HG03139 (cell line): Measurements from ENCODE around the gene H2BK1.

Experiments
- ATAC-seq: cut with Tn5 transposase; IDR thresholded peaks from one replicate; pipeline ENCODE4 v1.9.1; 2021; ENCODE audit not compliant: unreplicated experiment

The H2BK1 gene

DNA sequence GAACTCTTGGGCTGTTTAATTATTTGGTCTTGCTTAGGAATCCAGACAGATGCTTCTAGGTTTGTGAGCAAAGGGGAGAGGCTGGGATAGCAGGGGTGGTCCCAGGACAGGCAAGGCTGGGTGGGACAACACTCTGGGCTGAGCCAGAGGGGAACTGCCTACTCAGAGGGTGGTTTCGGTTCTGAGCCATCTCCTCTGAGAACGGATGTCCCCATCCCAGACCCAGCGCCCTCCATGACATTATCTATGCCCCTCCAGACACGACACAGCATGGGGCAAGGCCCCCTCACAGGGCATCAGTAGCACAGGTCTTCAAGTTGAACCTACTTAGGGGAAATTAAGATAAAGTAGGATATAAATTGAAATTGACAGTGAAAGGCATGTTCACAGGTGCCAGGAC lies 30.3 kb downstream of the H2BK1 start:
- ATAC-seq: no peak

GRCh38 chr7:151179287-151179860 lies 30.9 kb downstream of the H2BK1 start:
- no peak for ATAC-seq

DNA sequence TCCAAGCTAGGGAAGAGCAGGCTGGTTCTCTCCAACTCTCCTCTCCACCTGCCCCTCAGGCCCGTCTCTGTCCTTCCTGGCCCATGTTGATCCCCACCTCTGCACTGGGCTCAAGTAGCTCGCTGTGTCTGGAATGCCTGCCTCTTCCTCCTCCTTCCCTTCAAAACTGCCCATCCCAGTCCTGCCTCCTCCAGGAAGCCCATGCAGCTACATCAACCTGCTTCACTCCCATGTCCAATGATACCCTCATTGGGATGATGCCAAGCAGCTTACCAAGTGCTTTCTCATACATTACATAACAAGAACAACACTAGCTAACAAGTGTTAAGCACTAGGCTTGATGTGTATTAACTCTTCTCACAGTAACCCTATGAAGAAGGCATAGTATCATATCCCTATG lies 31.5 kb downstream of the H2BK1 start:
- ATAC-seq: no peak

DNA sequence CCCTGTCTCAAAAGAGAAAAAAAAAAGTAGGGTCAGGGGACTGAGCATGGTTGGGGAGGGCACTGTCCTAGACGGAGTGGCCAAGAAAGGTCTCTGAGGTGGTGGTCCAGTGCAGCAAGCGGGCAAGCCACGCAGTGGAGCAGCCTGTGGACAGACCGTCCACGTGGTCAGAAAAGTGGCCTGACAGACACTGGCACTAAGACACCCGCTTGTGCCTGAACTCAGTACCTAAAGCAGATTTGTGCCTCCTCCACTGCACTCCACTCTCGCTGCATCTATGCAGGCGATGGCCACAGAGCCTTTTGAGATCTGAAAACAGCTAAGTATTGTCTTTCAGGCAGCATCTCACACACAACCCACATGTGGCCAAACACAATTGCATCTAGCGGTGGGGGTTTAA lies 32.1 kb downstream of the H2BK1 start:
- ATAC-seq: no peak

GRCh38 chr7:151177310-151177709 lies 33.0 kb downstream of the H2BK1 start:
- no peak for ATAC-seq

DNA sequence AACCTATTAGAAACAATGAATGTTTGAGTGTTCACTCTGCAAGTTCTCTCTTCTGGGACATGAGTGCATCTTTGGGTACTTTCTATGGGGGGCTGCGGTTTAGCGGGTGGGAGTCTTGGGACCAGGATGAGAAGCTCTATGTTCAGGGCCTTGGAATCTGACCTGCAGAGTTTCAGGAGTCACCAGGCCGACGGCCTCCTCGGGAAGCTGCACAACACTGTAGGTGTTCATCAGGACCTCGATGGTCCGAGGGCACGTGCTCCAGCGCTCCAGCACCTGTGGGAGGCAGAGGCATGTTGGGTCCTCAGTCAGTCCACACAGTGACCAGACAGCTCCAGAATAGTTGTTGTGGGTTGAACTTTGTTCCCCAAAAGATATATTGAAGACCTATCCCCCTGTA lies 33.9 kb downstream of the H2BK1 start:
- ATAC-seq: no peak

DNA sequence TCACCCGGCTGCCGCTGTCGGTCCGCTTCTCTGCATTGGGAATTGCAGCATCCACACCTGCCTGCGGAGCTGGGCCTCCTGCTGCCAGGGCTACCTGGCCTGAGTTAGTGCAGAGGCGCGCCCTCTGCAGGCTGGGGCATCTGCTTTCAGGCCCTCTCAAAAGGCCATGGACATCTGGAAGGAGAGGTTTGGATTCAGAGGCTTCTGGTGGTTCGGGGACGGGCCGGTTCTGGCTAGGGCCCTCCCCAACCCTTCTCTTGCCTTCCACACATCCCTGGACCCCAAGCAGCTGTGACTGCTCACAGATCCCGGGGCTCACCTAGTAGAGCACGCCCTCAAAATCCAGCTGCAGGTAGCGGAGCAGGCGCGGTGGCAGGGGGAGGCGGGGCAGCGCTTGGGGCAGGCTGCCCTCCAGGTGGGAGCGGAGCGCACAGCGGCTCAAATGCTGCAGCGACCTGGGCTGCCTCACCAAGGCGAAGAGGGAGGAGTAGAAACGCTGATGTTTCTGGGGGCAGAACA lies 34.4 kb downstream of the H2BK1 start:
- no peak for ATAC-seq

DNA sequence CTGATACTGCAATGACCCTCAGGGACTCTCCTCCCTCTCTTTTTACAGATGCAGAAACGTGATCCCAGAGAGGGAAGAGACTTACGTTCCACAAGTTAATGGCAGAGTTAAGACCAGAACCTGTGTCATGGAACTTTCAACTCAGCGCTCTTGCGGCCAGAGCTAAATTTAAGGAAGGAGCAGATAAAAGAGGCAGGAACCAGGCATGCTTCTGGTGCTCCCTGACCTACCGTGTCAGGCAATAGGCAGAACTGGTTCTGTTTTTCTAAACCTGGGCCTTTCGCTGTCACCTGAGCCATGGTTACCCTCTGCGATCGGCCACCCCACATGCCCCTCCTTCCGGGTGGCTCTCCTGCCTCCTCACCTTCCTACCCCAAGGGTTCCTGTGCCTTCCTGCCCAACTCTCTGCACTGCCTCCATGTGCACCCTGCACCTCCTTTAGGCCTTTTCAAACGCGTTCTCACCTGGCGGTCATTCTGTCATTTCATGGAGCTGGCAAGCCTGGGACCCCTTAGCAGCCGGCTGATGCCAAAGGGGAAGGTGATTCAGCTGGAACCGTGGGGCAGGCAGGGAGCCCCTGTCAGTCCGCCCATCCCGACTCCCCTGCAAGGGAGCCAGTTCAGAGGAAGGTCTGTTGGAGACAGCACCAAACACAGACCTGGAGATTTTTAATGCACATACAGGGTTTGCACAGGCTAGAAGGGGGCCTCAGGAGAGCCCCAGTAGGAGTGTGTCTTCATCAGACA lies 35.1 kb downstream of the H2BK1 start:
- ATAC-seq: no peak

GRCh38 chr7:151174246-151175046 lies 35.8 kb downstream of the H2BK1 start:
- no peak for ATAC-seq

DNA sequence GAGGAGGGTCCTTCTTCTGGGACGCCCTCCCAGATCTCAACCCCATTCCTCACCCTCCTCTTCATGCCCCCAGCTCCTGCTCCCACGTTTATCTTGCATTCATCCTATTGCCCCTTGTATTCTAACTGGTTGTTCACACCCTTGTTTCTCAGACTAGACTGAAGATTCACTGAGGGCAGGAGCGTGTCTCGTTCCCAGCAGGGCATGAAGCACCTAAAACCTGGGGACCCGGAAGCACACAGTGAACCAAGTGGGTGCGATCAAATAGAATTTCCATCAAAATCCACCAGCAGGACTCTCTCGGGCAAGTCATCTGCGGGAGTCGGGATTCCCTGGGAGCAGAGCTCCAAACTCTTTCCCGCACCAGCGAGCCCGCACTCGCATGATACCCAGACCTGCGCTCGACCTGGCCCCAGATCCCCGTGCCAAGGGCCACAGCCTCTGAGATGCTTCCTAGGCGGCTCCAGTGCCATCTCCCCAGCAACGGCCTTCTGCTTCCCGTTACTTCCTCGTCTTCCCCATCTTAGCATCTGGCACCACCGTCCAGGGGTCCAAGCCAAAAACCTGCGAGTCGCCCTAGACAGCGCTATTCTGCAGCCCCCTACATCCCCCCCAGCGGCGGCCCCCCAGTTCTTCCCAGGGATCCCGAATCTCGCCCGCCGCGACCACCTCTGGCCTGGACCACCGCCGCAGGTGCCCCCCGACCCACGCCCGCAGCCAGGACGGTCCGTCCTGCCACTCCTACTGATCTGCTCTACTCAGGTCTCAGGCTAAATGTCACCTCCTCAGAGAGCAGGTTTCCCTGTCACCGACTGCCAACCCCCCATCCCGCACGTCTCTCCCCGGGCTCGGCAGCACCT lies 36.7 kb downstream of the H2BK1 start:
- no peak for ATAC-seq

GRCh38 chr7:151172273-151173141 lies 37.8 kb downstream of the H2BK1 start:
- ATAC-seq: no peak

DNA sequence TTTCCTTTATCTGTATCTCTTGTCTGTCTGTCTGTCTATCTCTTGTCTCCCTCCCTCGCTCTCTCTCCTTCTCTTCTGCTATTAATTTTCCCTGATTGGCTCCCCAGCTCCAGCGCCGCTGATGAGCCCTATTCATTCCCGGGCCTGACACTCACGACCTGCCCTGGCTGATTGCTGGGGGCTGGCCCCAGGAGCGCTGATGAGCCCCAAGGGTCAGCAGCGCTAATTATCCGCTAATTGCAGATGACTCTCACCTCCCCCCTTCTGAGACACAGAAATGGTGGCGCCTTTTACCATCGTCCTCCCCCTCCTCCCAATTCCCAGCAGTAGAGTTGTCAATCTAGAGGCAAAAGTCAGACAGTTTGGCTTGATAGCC lies 41.5 kb downstream of the H2BK1 start:
- ATAC-seq: no peak

GRCh38 chr7:151168003-151168786 lies 42.1 kb downstream of the H2BK1 start:
- no peak for ATAC-seq

DNA sequence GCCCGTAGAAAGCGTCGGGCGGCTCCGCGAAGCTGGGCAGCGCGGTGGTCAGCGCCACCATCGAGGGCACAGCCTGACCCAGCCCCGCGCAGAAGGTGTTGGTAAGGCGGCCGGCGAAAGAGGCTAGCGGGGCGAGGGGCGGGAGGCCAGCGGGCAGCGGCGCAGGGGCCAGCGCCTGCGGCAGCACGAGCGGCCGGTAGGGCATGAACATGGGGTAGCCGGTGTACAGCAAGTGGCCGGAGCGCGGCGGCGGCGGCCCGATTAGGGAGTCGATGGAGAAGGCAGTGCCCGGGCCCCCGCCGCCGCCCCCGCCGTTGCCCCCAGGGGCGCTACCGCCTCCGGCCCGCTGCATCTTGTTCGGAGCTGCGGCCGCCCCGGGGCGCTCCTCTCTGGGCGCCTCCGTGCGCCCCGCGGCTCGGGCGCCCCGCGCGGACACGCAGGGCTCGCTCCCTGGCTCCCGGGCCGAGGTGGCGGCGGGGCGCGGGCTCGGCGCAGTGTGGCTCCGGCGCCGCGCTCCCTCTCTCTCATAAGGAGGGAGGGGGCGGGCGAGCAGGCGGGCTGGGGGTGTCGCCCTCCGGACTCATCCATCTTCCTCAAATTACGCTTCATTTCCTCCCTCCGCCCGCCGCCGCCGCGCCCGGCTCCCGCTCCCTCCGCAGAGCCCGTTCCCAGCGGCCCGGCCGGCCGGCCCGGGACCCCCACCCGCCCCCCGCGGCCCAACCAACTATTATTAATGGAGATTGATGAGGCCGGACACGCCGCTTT lies 42.9 kb downstream of the H2BK1 start, which contains the start of gene GBX1:
Gene GBX1, minus strand, starts transcription at position 498 of the 765 bp plus-strand sequence. Its CDS starts 146 bp downstream, at position 352.
- ATAC-seq: no peak

- no peak for ATAC-seq
These were observed 43.6 kb downstream of the H2BK1 start for GRCh38 chr7:151166629-151167196.

GRCh38 chr7:151161757-151162156 lies 48.5 kb downstream of the H2BK1 start:
- no peak for ATAC-seq
